IMR-90 (cell line): ENCODE data around the gene CEL. TPM values are rescaled to one million over a fixed set of nuclear protein-coding genes. Genes with fewer than 3 reads are reported as not detected.

Source experiments
- ATAC-seq: fragments of 200-7000 bp; cut with Tn5 transposase; 2 replicates; pipeline ENCODE4 v1.9.1; 2020; ENCODE audit warnings: low read depth, mild to moderate bottlenecking, moderate library complexity
- BruUV-seq: library from RNA; stranded (reverse); fragments of 400-500 nt; replicated peaks from 2 replicates; lab custom pipeline; 2021; lab: Mats Ljungman, UMichigan
- CTCF ChIA-PET: fragments of 300-600 bp; formaldehyde crosslinking; extraction: SDS; loops from one replicate; lab custom pipeline; 2021; ENCODE audit warnings: antibody characterized with exemption; lab: Yijun Ruan, JAX
- POLR2A ChIA-PET: fragments of 300-600 bp; sonication (Branson Sonifier 250); formaldehyde crosslinking; loops from one replicate; lab custom pipeline; 2022; ENCODE audit warnings: antibody characterized with exemption; ENCODE audit not compliant: unreplicated experiment; lab: Charles Lee
- DNase-seq: peaks from one replicate; pipeline ENCODE4 v3.0.0; 2013
- H2AFZ ChIP-seq: replicated peaks from 2 replicates; pipeline ENCODE3; 2013; ENCODE audit warnings: low read length, mild to moderate bottlenecking; ENCODE audit not compliant: poor library complexity
- H2AK5ac ChIP-seq: 2 replicates; pipeline ENCODE4 v1.6.1; 2013; ENCODE audit warnings: low read depth, low read length, inconsistent platforms
- H2AK9ac ChIP-seq: replicated peaks from 2 replicates; pipeline ENCODE3; 2013; ENCODE audit warnings: mild to moderate bottlenecking, low read depth, low read length, moderate library complexity; ENCODE audit not compliant: poor library complexity
- H2BK120ac ChIP-seq: 2 replicates; pipeline ENCODE4 v1.6.1; 2013; ENCODE audit warnings: low read depth, low read length, inconsistent platforms
- H2BK15ac ChIP-seq: 3 replicates; pipeline ENCODE4 v1.6.1; 2013; ENCODE audit warnings: low read depth, low read length, inconsistent platforms
- H2BK20ac ChIP-seq: 2 replicates; pipeline ENCODE4 v1.6.1; 2013; ENCODE audit warnings: low read depth, mild to moderate bottlenecking, inconsistent platforms, low read length, moderate library complexity
- H2BK5ac ChIP-seq: 2 replicates; pipeline ENCODE4 v1.6.1; 2013; ENCODE audit warnings: mild to moderate bottlenecking, low read depth, low read length, inconsistent platforms; ENCODE audit not compliant: poor library complexity, severe bottlenecking
- H3K14ac ChIP-seq: replicated peaks from 2 replicates; pipeline ENCODE4 v1.6.1; 2013; ENCODE audit warnings: low read depth, low read length, inconsistent platforms
- H3K18ac ChIP-seq: 2 replicates; pipeline ENCODE4 v1.6.1; 2013; ENCODE audit warnings: low read depth, low read length, control low read depth
- H3K23ac ChIP-seq: 2 replicates; pipeline ENCODE4 v1.6.1; 2013; ENCODE audit warnings: low read depth, low read length, inconsistent platforms
- H3K27ac ChIP-seq: 2 replicates; pipeline ENCODE4 v1.5.1; 2013; ENCODE audit warnings: mild to moderate bottlenecking, control low read depth, low read length; ENCODE audit not compliant: insufficient read depth
- H3K27me3 ChIP-seq: 2 replicates; pipeline ENCODE4 v1.6.1; 2013; ENCODE audit warnings: low read length; ENCODE audit not compliant: control insufficient read depth, insufficient read depth
- H3K36me3 ChIP-seq: 2 replicates; pipeline ENCODE4 v1.6.1; 2013; ENCODE audit warnings: low read length, mixed read lengths; ENCODE audit not compliant: control insufficient read depth, insufficient read depth
- H3K4ac ChIP-seq: 2 replicates; pipeline ENCODE4 v1.6.1; 2013; ENCODE audit warnings: low read depth, low read length, inconsistent platforms
- H3K4me1 ChIP-seq: 2 replicates; pipeline ENCODE4 v1.6.1; 2013; ENCODE audit warnings: low read length, mixed read lengths; ENCODE audit not compliant: control insufficient read depth, insufficient read depth
- H3K4me2 ChIP-seq: 2 replicates; pipeline ENCODE4 v1.6.1; 2013; ENCODE audit warnings: low read depth, mild to moderate bottlenecking, control low read depth, low read length, moderate library complexity
- H3K4me3 ChIP-seq: 2 replicates; pipeline ENCODE4 v1.5.1; 2013; ENCODE audit warnings: low read depth, mild to moderate bottlenecking, control low read depth, low read length, moderate library complexity; ENCODE audit not compliant: insufficient read depth
- H3K56ac ChIP-seq: 2 replicates; pipeline ENCODE4 v1.6.1; 2013; ENCODE audit warnings: low read length, inconsistent platforms; ENCODE audit not compliant: insufficient read depth; ENCODE audit errors: extremely low read depth
- H3K79me1 ChIP-seq, 2 experiments: 2 replicates each; pipeline ENCODE4 v1.6.1; 2013; ENCODE audit warnings: low read length in 2 of 2, inconsistent platforms in 1 of 2, low read depth in 1 of 2
- H3K9ac ChIP-seq: 2 replicates; pipeline ENCODE4 v1.6.1; 2013; ENCODE audit warnings: low read depth, low read length, control low read depth
- H3K9me1 ChIP-seq: 2 replicates; pipeline ENCODE4 v1.6.1; 2013; ENCODE audit warnings: low read length, inconsistent platforms; ENCODE audit not compliant: insufficient read depth
- H3K9me3 ChIP-seq: 2 replicates; pipeline ENCODE4 v1.6.1; 2013; ENCODE audit warnings: low read length; ENCODE audit not compliant: control insufficient read depth, insufficient read depth
- H4K20me1 ChIP-seq: 2 replicates; pipeline ENCODE4 v1.6.1; 2013; ENCODE audit warnings: low read length, inconsistent platforms; ENCODE audit not compliant: insufficient read depth
- H4K5ac ChIP-seq: 2 replicates; pipeline ENCODE4 v1.6.1; 2013; ENCODE audit warnings: mild to moderate bottlenecking, low read depth, low read length, control low read depth
- H4K8ac ChIP-seq, 2 experiments: 2 replicates each; pipeline ENCODE4 v1.6.1; 2013; ENCODE audit warnings: low read depth in 2 of 2, low read length in 2 of 2, control low read depth in 1 of 2, inconsistent platforms in 1 of 2
- H4K91ac ChIP-seq: 2 replicates; pipeline ENCODE4 v1.6.1; 2013; ENCODE audit warnings: low read depth, low read length, inconsistent platforms; ENCODE audit not compliant: insufficient read depth
- BHLHE40 ChIP-seq: fragments of 150-350 bp; IDR thresholded peaks from 2 replicates; pipeline ENCODE4 v1.6.1; 2016; ENCODE audit warnings: mild to moderate bottlenecking, low read depth, low read length
- CEBPB ChIP-seq: IDR thresholded peaks from 2 replicates; pipeline ENCODE4 v1.6.1; 2012; ENCODE audit warnings: low read depth, low read length, improper control_type of control experiment
- CHD1 ChIP-seq: IDR thresholded peaks from 2 replicates; pipeline ENCODE4 v1.6.1; 2012; ENCODE audit warnings: low read depth, low read length, improper control_type of control experiment
- FOS ChIP-seq: fragments of 150-350 bp; IDR thresholded peaks from 2 replicates; pipeline ENCODE4 v1.6.1; 2016; ENCODE audit warnings: low read depth, low read length
- MAFK ChIP-seq: IDR thresholded peaks from 2 replicates; pipeline ENCODE4 v1.6.1; 2012; ENCODE audit warnings: low read depth, low read length, improper control_type of control experiment
- MAZ ChIP-seq: IDR thresholded peaks from 2 replicates; pipeline ENCODE4 v1.6.1; 2012; ENCODE audit warnings: low read depth, mild to moderate bottlenecking, low read length, improper control_type of control experiment, moderate library complexity, borderline replicate concordance
- MXI1 ChIP-seq: IDR thresholded peaks from 2 replicates; pipeline ENCODE4 v1.6.1; 2012; ENCODE audit warnings: low read depth, mild to moderate bottlenecking, low read length, moderate library complexity, borderline replicate concordance
- NFE2L2 ChIP-seq: fragments of 150-350 bp; IDR thresholded peaks from 2 replicates; pipeline ENCODE4 v1.6.1; 2016; ENCODE audit warnings: low read depth, mild to moderate bottlenecking, low read length
- POLR2A ChIP-seq: IDR thresholded peaks from 2 replicates; pipeline ENCODE4 v1.6.1; 2012; ENCODE audit warnings: mild to moderate bottlenecking, low read depth, low read length
- RAD21 ChIP-seq: IDR thresholded peaks from 2 replicates; pipeline ENCODE4 v1.6.1; 2012; ENCODE audit warnings: low read length, improper control_type of control experiment
- RCOR1 ChIP-seq: IDR thresholded peaks from 2 replicates; pipeline ENCODE4 v1.6.1; 2012; ENCODE audit warnings: mild to moderate bottlenecking, low read length, improper control_type of control experiment; ENCODE audit not compliant: insufficient replicate concordance
- SMC3 ChIP-seq: fragments of 150-350 bp; IDR thresholded peaks from 2 replicates; pipeline ENCODE4 v1.6.1; 2016; ENCODE audit warnings: low read depth, mild to moderate bottlenecking, antibody characterized with exemption, low read length, moderate library complexity
- WGBS, 2 experiments: methylation state at CpG; one replicate each; pipeline versions ENCODE4 v1.1.5 to v1.1.7; 2013; ENCODE audit warnings: missing lambda C conversion rate in 2 of 2; ENCODE audit not compliant: insufficient read length in 1 of 2; ENCODE audit errors: extremely low coverage in 2 of 2; 5-methylcytosine and 5-hydroxymethylcytosine counted together
- dilution Hi-C: fragments of 300-500 bp; cut with HindIII; formaldehyde crosslinking; loops from one replicate; pipeline ENCODE4 v1.14.3; 2018; ENCODE audit warnings: low sequenced_read_pairs; ENCODE audit not compliant: unreplicated experiment
- in situ Hi-C: fragments of 300-500 bp; cut with MboI; formaldehyde crosslinking; loops from 3 replicates; pipeline ENCODE4 v1.14.3; 2019; ENCODE audit warnings: low sequenced_read_pairs, inconsistent platforms, mixed read lengths
- intact Hi-C: fragments of 100-400 bp; cut with micrococcal nuclease; formaldehyde crosslinking; loops from 2 replicates; pipeline ENCODE4 v1.10.0; 2022
- polyA plus RNA-seq, 3 experiments: library from polyadenylated mRNA; depleted of rRNA; stranded (reverse); fragments of >200 nt; gene quantifications; 2 replicates each; pipeline ENCODE4 v1.2.3, GENCODE V29; 2012; ENCODE audit warnings: low replicate concordance in 1 of 3
- total RNA-seq: library from RNA; depleted of rRNA; stranded (reverse); fragments of >200 nt; gene quantifications from 2 replicates; pipeline ENCODE4 v1.2.3, GENCODE V29; 2012
- TF ChIP-seq, protein P1 (sequence below): conservative IDR thresholded peaks from 2 replicates; pipeline ENCODE4 v1.5.1; 2012; ENCODE audit warnings: mild to moderate bottlenecking, low read depth, low read length, improper control_type of control experiment
- TF ChIP-seq, protein P2 (sequence below): fragments of 150-350 bp; IDR thresholded peaks from 2 replicates; pipeline ENCODE4 v1.6.1; 2016; ENCODE audit warnings: low read depth, mild to moderate bottlenecking, low read length, moderate library complexity, borderline replicate concordance

Gene CEL
- total and polyA plus RNA-seq, 2 of the 4 experiments (the other 2 are of a cell fraction), result under 0.01 to 0.75 TPM

DNA sequence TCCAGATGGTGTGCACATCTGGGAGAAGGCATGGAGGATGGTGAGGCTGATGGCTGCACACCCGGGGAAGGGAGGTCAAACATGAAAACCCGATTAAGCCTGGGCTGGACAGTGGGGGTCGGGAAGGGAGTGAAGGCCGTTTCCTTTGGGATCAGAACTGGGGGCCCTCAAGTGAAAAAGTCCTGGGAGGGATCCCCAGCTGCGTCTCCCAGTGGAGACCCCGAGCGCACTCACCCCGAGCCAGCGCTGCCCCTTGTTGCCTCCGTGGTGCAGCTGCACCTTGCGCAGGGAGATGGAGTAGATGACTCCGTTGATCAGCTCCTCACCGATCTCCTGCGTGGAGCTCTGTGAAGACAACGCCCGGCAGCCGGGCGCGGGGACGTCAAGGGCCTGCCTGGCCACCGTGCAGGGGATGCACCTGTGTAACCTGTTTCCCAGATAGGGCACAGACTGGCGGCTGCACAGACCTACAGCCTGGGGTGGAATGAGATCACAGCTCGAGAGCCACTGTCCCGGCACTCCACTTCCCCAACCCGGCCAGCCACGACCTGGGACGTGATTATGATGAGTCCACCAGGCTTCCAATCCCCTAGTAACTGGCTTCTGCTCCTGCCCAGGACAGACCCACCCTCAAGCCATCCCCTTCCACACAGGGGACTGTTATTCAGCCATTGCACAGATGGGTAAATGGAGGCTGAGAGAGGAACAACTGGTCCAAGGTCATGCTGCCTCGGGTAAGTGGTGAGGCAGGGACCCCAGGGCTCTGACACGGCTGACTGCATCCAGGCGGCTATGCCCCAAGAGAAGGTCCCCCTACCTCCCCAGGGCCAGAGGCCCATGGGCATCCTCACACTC lies 50.3 kb downstream of the CEL start:
- no peak overlapping the region for H4K8ac ChIP-seq
- no peak overlapping the region for H2BK15ac ChIP-seq
- H3K9me1 ChIP-seq, result peaks cover 3% of the 10 kb centered on the region; the same call in 1 of the 2 replicates
- no peak overlapping the region for H3K14ac ChIP-seq
- H3K79me1 ChIP-seq, result peaks cover 9 to 52% of the 10 kb centered on the region in 2 experiments
- H3K27me3 ChIP-seq, result no peaks in the 10 kb centered on the region
- H4K20me1 ChIP-seq, result peaks cover 56% of the 10 kb centered on the region
- no peak overlapping the region for H2BK120ac ChIP-seq
- H2BK5ac ChIP-seq, result no peak overlapping the region
- ChIA-PET POLR2A (no interaction called here), CTCF (interaction anchor here (0.9 to 2.9 kb wide), 2 partner anchors 32 to 35 kb away, joined by 3 to 10 read pairs; no protein-coding TSS in a partner anchor)
- BruUV-seq, result no TSS peak
- intact Hi-C loops (no loop called here), dilution Hi-C loops (no loop called here), in situ Hi-C loops (no loop called here)
- H3K18ac ChIP-seq, result no peak overlapping the region
- H3K4ac ChIP-seq, result no peak overlapping the region
- no peak overlapping the region for H3K23ac ChIP-seq
- no peak overlapping the region for H4K5ac ChIP-seq
- H3K4me3 ChIP-seq, result no peak overlapping the region
- peaks cover 29% of the 10 kb centered on the region for H3K36me3 ChIP-seq
- no peak overlapping the region for H2BK20ac ChIP-seq
- no peak overlapping the region for H3K9ac ChIP-seq
- 99% methylated on average over 17 of the region's 30 CpGs; no CpG with 5 or more reads in 1 of the 2 experiments for WGBS, 2 experiments
- no peak overlapping the region for H3K56ac ChIP-seq
- H3K4me2 ChIP-seq, result no peak overlapping the region
- DNase-seq (no peak), ATAC-seq (no peak)
- H3K9me3 ChIP-seq, result no peaks in the 10 kb centered on the region
- peak overlapping the region; percentile 43 for H2AFZ ChIP-seq
- H2AK5ac ChIP-seq, result no peak overlapping the region; the same call in 1 of the 2 replicates
- no peak overlapping the region for H2AK9ac ChIP-seq
- H4K91ac ChIP-seq, result no peak overlapping the region
- H3K27ac ChIP-seq, result no peak overlapping the region
- peaks cover 21% of the 10 kb centered on the region for H3K4me1 ChIP-seq
- TF ChIP-seq, protein P1, sequence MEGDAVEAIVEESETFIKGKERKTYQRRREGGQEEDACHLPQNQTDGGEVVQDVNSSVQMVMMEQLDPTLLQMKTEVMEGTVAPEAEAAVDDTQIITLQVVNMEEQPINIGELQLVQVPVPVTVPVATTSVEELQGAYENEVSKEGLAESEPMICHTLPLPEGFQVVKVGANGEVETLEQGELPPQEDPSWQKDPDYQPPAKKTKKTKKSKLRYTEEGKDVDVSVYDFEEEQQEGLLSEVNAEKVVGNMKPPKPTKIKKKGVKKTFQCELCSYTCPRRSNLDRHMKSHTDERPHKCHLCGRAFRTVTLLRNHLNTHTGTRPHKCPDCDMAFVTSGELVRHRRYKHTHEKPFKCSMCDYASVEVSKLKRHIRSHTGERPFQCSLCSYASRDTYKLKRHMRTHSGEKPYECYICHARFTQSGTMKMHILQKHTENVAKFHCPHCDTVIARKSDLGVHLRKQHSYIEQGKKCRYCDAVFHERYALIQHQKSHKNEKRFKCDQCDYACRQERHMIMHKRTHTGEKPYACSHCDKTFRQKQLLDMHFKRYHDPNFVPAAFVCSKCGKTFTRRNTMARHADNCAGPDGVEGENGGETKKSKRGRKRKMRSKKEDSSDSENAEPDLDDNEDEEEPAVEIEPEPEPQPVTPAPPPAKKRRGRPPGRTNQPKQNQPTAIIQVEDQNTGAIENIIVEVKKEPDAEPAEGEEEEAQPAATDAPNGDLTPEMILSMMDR, result no peak
- TF ChIP-seq, protein P2, sequence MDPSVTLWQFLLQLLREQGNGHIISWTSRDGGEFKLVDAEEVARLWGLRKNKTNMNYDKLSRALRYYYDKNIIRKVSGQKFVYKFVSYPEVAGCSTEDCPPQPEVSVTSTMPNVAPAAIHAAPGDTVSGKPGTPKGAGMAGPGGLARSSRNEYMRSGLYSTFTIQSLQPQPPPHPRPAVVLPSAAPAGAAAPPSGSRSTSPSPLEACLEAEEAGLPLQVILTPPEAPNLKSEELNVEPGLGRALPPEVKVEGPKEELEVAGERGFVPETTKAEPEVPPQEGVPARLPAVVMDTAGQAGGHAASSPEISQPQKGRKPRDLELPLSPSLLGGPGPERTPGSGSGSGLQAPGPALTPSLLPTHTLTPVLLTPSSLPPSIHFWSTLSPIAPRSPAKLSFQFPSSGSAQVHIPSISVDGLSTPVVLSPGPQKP, result no peak
- TF ChIP-seq BHLHE40 (no peak), CHD1 (no peak), CEBPB (no peak), MAFK (no peak), RCOR1 (no peak), POLR2A (no peak), FOS (no peak), SMC3 (no peak), NFE2L2 (no peak), MAZ (no peak), RAD21 (no peak), MXI1 (no peak)
